ENCODE measurements around the gene ATAD5.
A peak's percentile ranks its signal among the peaks of the same experiment; 100 is the strongest.
"Not testable (repeated sequence)": the region's sequence is repeated elsewhere in the genome, so short reads cannot be mapped to it uniquely, and the experiment has no call there.

The ATAD5 gene

GRCh38 chr17:30824356-30825145 is 7.2 kb upstream of the ATAD5 start, which contains the start of gene CRLF3:
CRLF3 (minus strand) TSS chr17:30824692; CDS start chr17:30824651, 41 bp downstream.
- peak; percentile 78 to 85 for DNase-seq

- DNase-seq: no peak
Observed at GRCh38 chr17:30827082-30827481, 4.7 kb upstream of the ATAD5 start.

GRCh38 chr17:30829022-30829421 is 2.7 kb upstream of the ATAD5 start:
- no peak for DNase-seq

- DNase-seq: peak in 1 of 2 experiments; percentile 30
Observed at GRCh38 chr17:30831257-30831656, 509 bp upstream of the ATAD5 start.

GRCh38 chr17:30832438-30833124 is 815 bp downstream of the ATAD5 start:
- no peak for DNase-seq

GRCh38 chr17:30838202-30838807 is 6.5 kb downstream of the ATAD5 start:
- DNase-seq: no peak

- no peak for DNase-seq
Observed at GRCh38 chr17:30840771-30841170, 9.0 kb downstream of the ATAD5 start.

GRCh38 chr17:30848021-30848420 is 16.3 kb downstream of the ATAD5 start:
- DNase-seq: no peak

GRCh38 chr17:30854146-30854545 is 22.4 kb downstream of the ATAD5 start:
- DNase-seq: no peak

GRCh38 chr17:30858556-30859250 is 26.9 kb downstream of the ATAD5 start:
- DNase-seq: no peak

- no peak for DNase-seq
Observed at GRCh38 chr17:30864636-30865035, 32.9 kb downstream of the ATAD5 start.

- DNase-seq: no peak
Observed at GRCh38 chr17:30869005-30869404, 37.2 kb downstream of the ATAD5 start.

GRCh38 chr17:30886187-30886586 is 54.4 kb downstream of the ATAD5 start:
- no peak for DNase-seq

GRCh38 chr17:30894236-30894635 is 62.5 kb downstream of the ATAD5 start:
- no peak for DNase-seq

GRCh38 chr17:30897311-30897710 is 65.5 kb downstream of the ATAD5 start:
- no peak for DNase-seq

- no peak for DNase-seq
Observed at GRCh38 chr17:30905742-30906100, 74.0 kb downstream of the ATAD5 start.

GRCh38 chr17:30906101-30906911 is 74.5 kb downstream of the ATAD5 start, which contains the start of gene TEFM:
TEFM (minus strand) TSS chr17:30906238; CDS start chr17:30906198, 40 bp downstream.
- DNase-seq: peak; percentile 92

GRCh38 chr17:30908717-30909420 is 77.1 kb downstream of the ATAD5 start:
- DNase-seq: no peak

- not testable (repeated sequence) for DNase-seq
Observed at GRCh38 chr17:30910151-30910550, 78.4 kb downstream of the ATAD5 start.

GRCh38 chr17:30913955-30914354 is 82.2 kb downstream of the ATAD5 start:
- no peak for DNase-seq

GRCh38 chr17:30915833-30916611 is 84.3 kb downstream of the ATAD5 start:
- DNase-seq: no peak

Measured in Kasumi-1 (cell line).